Keratinocyte (primary cell): ENCODE measurements around the gene DAP3. TPM values are rescaled to one million over a fixed set of nuclear protein-coding genes. Genes with fewer than 3 reads are reported as not detected.
"Not testable (repeated sequence)": the region's sequence is repeated elsewhere in the genome, so short reads cannot be mapped to it uniquely, and the experiment has no call there.

ENCODE experiments used
- DNase-seq: peaks from one replicate; pipeline ENCODE4 v3.0.0-alpha.2; 2011; ENCODE audit warnings: low read depth, missing footprints, low spot score
- FAIRE-seq: peaks from 2 replicates; lab custom pipeline; 2011; peaks lifted over from hg19 to GRCh38; lab: Jason Lieb, UNC
- H2AFZ ChIP-seq: 2 replicates; pipeline ENCODE4 v1.6.0; 2012; ENCODE audit warnings: low read length, control low read depth, inconsistent platforms; ENCODE audit not compliant: control insufficient read depth
- H3K27ac ChIP-seq: 2 replicates; pipeline ENCODE4 v1.5.1; 2011; ENCODE audit warnings: low read length; ENCODE audit not compliant: control insufficient read depth, insufficient read depth
- H3K27me3 ChIP-seq: 3 replicates; pipeline ENCODE4 v1.6.0; 2011; ENCODE audit warnings: low read length; ENCODE audit not compliant: control insufficient read depth, insufficient read depth; ENCODE audit errors: extremely low read depth
- H3K36me3 ChIP-seq, 2 experiments: 2 replicates in 1 of 2; 3 replicates in 1 of 2; pipeline ENCODE4 v1.5.1; 2011; ENCODE audit warnings: low read length in 2 of 2, mild to moderate bottlenecking in 1 of 2; ENCODE audit not compliant: control insufficient read depth in 2 of 2, insufficient read depth in 2 of 2; ENCODE audit errors: extremely low read depth in 1 of 2
- H3K4me1 ChIP-seq: 3 replicates; pipeline ENCODE4 v1.5.1; 2011; ENCODE audit warnings: low read length; ENCODE audit not compliant: control insufficient read depth, insufficient read depth; ENCODE audit errors: extremely low read depth
- H3K4me2 ChIP-seq: 3 replicates; pipeline ENCODE4 v1.6.0; 2011; ENCODE audit warnings: low read depth, low read length; ENCODE audit not compliant: control insufficient read depth, insufficient read depth; ENCODE audit errors: extremely low read depth
- H3K4me3 ChIP-seq, 3 experiments: fragments of 200-600 bp in 1 of 3; sonication (generic) in 1 of 3; 2 replicates in 2 of 3; 3 replicates in 1 of 3; pipeline ENCODE4 v1.5.1; 2011 to 2016; ENCODE audit warnings: low read length in 3 of 3, mild to moderate bottlenecking in 3 of 3, control low read depth in 2 of 3, inconsistent platforms in 1 of 3, low read depth in 1 of 3, mixed read lengths in 1 of 3, mixed run types in 1 of 3, moderate library complexity in 1 of 3; ENCODE audit not compliant: control insufficient read depth in 2 of 3, insufficient read depth in 2 of 3; ENCODE audit errors: extremely low read depth in 1 of 3
- H3K79me2 ChIP-seq: 2 replicates; pipeline ENCODE4 v1.6.0; 2012; ENCODE audit warnings: low read length; ENCODE audit not compliant: control insufficient read depth, insufficient read depth
- H3K9ac ChIP-seq: 3 replicates; pipeline ENCODE4 v1.6.0; 2011; ENCODE audit warnings: low read length; ENCODE audit not compliant: control insufficient read depth, insufficient read depth; ENCODE audit errors: extremely low read depth
- H3K9me1 ChIP-seq: 3 replicates; pipeline ENCODE4 v1.6.0; 2011; ENCODE audit warnings: low read length; ENCODE audit not compliant: control insufficient read depth, insufficient read depth; ENCODE audit errors: extremely low read depth
- H3K9me3 ChIP-seq: 2 replicates; pipeline ENCODE4 v1.5.1; 2012; ENCODE audit warnings: low read depth, low read length; ENCODE audit not compliant: control insufficient read depth
- H4K20me1 ChIP-seq: 3 replicates; pipeline ENCODE4 v1.6.0; 2011; ENCODE audit warnings: low read length; ENCODE audit not compliant: control insufficient read depth, insufficient read depth; ENCODE audit errors: extremely low read depth
- CTCF ChIP-seq, 3 experiments: IDR thresholded peaks in 1 of 3; conservative IDR thresholded peaks in 1 of 3; optimal IDR thresholded peaks in 1 of 3; 2 replicates in 2 of 3; 3 replicates in 1 of 3; pipeline versions ENCODE3 to v1.5.1; 2011; ENCODE audit warnings: low read length in 3 of 3, mild to moderate bottlenecking in 3 of 3, moderate library complexity in 2 of 3, control low read depth in 1 of 3, inconsistent platforms in 1 of 3; ENCODE audit not compliant: insufficient read depth in 2 of 3; ENCODE audit errors: extremely low read depth in 1 of 3
- EZH2 ChIP-seq: IDR thresholded peaks from one replicate; pipeline ENCODE4 v1.6.1; 2012; ENCODE audit warnings: inconsistent platforms, mild to moderate bottlenecking, low read length, moderate library complexity
- dilution Hi-C: fragments of 300-500 bp; cut with MboI; formaldehyde crosslinking; loops from one replicate; pipeline ENCODE4 v1.7.0; 2020; ENCODE audit warnings: low sequenced_read_pairs; ENCODE audit not compliant: extremely low pct_ligation_motif_present
- polyA plus RNA-seq, 5 experiments: library from polyadenylated mRNA; depleted of rRNA in 3 of 5; stranded (reverse) in 3 of 5; stranded (forward) in 1 of 5; unstranded in 1 of 5; fragments of >200 nt; gene quantifications; 1 replicate in 1 of 5; 2 replicates in 3 of 5; 3 replicates in 1 of 5; pipeline versions ENCODE4 v1.2.1 to v1.2.3, GENCODE V29; 2011 to 2012; ENCODE audit warnings: missing spikeins in 2 of 5, low read depth in 1 of 5, low replicate concordance in 1 of 5

DAP3 gene
- polyA plus RNA-seq, 1 donor (not counting 4 experiments of a cell fraction or from before 2014, with no cell fraction given): 203 TPM

GRCh38 chr1:155709391-155709790 is 20.5 kb downstream of the DAP3 start:
- Histone ChIP-seq H4K20me1 (peaks cover 7% of the 10 kb centered on the region), H3K4me1 (peaks cover 12% of the 10 kb centered on the region), H3K9me3 (no peaks in the 10 kb centered on the region), H3K27ac (no peak overlapping the region), H3K36me3 (peaks cover 3 to 8% of the 10 kb centered on the region in 2 experiments), H3K4me3 (no peak overlapping the region), H2AFZ (no peak overlapping the region), H3K4me2 (no peak overlapping the region), H3K9me1 (peaks cover 5% of the 10 kb centered on the region), H3K9ac (no peak overlapping the region), H3K79me2 (peaks cover 59% of the 10 kb centered on the region), H3K27me3 (no peaks in the 10 kb centered on the region)
- DNase-seq (no peak), FAIRE-seq (no peak)
- dilution Hi-C loops: no loop called here
- TF ChIP-seq EZH2: no peak
- no peak for TF ChIP-seq CTCF (optimal IDR thresholded peaks at IDR 0.05 in 1 of 3, IDR thresholded peaks at IDR 0.05 in 1 of 3, conservative IDR thresholded peaks at IDR 0.05 in 1 of 3; ENCODE audit: extremely low read depth in 1 of 3, insufficient read depth in 2 of 3, low read length in 3 of 3)

GRCh38 chr1:155711457-155711856 is 22.6 kb downstream of the DAP3 start:
- DNase-seq, H3K9me1 ChIP-seq, H3K9me3 ChIP-seq, dilution Hi-C loops, H2AFZ ChIP-seq, H3K9ac ChIP-seq, FAIRE-seq, H4K20me1 ChIP-seq, H3K4me1 ChIP-seq, H3K4me2 ChIP-seq, H3K4me3 ChIP-seq, H3K27me3 ChIP-seq, H3K27ac ChIP-seq, H3K36me3 ChIP-seq: not testable (repeated sequence)
- H3K79me2 ChIP-seq: peaks cover 49% of the 10 kb centered on the region

GRCh38 chr1:155712636-155713035 is 23.7 kb downstream of the DAP3 start:
- peaks cover 3 to 13% of the 10 kb centered on the region in 2 experiments for H3K36me3 ChIP-seq
- H3K27me3 ChIP-seq, DNase-seq, H3K27ac ChIP-seq, H2AFZ ChIP-seq, H3K9me1 ChIP-seq, H3K4me2 ChIP-seq, H3K4me3 ChIP-seq, dilution Hi-C loops, FAIRE-seq, H3K9ac ChIP-seq, H3K9me3 ChIP-seq, H3K4me1 ChIP-seq, H4K20me1 ChIP-seq: not testable (repeated sequence)
- H3K79me2 ChIP-seq: peaks cover 46% of the 10 kb centered on the region
- peak in 1 of 3 experiments; percentile 15 for TF ChIP-seq CTCF (optimal IDR thresholded peaks at IDR 0.05 in 1 of 3, IDR thresholded peaks at IDR 0.05 in 1 of 3, conservative IDR thresholded peaks at IDR 0.05 in 1 of 3; ENCODE audit: extremely low read depth in 1 of 3, insufficient read depth in 2 of 3, low read length in 3 of 3)
